ENCODE data around the gene ATRNL1.

ATRNL1 gene

GRCh38 chr10:115761166-115761565 is 668.0 kb downstream of the ATRNL1 start:
- no peak overlapping the region for H4K91ac ChIP-seq (ENCODE audit: low read depth, low read length)
- WGBS (ENCODE audit: extremely low coverage, insufficient coverage, insufficient read length): no CpG with 5 or more reads among the region's 2 CpGs
- H3K27me3 ChIP-seq (ENCODE audit: insufficient read depth, low read length): no peaks in the 10 kb centered on the region
- H2BK12ac ChIP-seq (ENCODE audit: low read length): no peak overlapping the region
- no peak overlapping the region for H3K9ac ChIP-seq (ENCODE audit: low read length)
- H3K18ac ChIP-seq (ENCODE audit: low read length): no peak overlapping the region
- no peak overlapping the region for H3K14ac ChIP-seq (ENCODE audit: low read length)
- no peak overlapping the region for H3K4ac ChIP-seq (ENCODE audit: low read depth, low read length)
- H2AFZ ChIP-seq (ENCODE audit: insufficient read depth, low read length, poor library complexity): no peak overlapping the region
- H2BK5ac ChIP-seq (ENCODE audit: low read depth, low read length, poor library complexity): no peak overlapping the region
- H4K12ac ChIP-seq (ENCODE audit: low read depth, low read length): no peak overlapping the region
- no peak overlapping the region for H3K4me3 ChIP-seq (ENCODE audit: low read depth, low read length)
- no peak for DNase-seq
- no peak overlapping the region for H3K27ac ChIP-seq (ENCODE audit: low read depth, low read length)
- H3K9me3 ChIP-seq (ENCODE audit: insufficient read depth, low read depth, low read length): no peaks in the 10 kb centered on the region
- H3K79me1 ChIP-seq (ENCODE audit: low read length): no peaks in the 10 kb centered on the region
- H3K23ac ChIP-seq (ENCODE audit: low read length): no peak overlapping the region
- no peaks in the 10 kb centered on the region for H3K79me2 ChIP-seq (ENCODE audit: control insufficient read depth, insufficient read depth, low read length, poor library complexity)
- no peak overlapping the region for H2AK5ac ChIP-seq (ENCODE audit: low read length)
- no peaks in the 10 kb centered on the region for H3K36me3 ChIP-seq (ENCODE audit: control insufficient read depth in 1 of 2, insufficient read depth in 2 of 2, low read length in 2 of 2)
- H4K8ac ChIP-seq (ENCODE audit: low read depth, low read length): no peak overlapping the region
- no peaks in the 10 kb centered on the region for H3K4me1 ChIP-seq (ENCODE audit: control insufficient read depth in 1 of 2, insufficient read depth in 2 of 2, low read length in 2 of 2)
- no peak overlapping the region for H3K4me2 ChIP-seq (ENCODE audit: low read length)
- no peak overlapping the region for H2BK120ac ChIP-seq (ENCODE audit: insufficient read depth, low read length, poor library complexity)

- H3K36me3 ChIP-seq (ENCODE audit: control insufficient read depth in 1 of 2, insufficient read depth in 2 of 2, low read length in 2 of 2): no peaks in the 10 kb centered on the region
- no peak overlapping the region for H4K91ac ChIP-seq (ENCODE audit: low read depth, low read length)
- no peak overlapping the region for H3K14ac ChIP-seq (ENCODE audit: low read length)
- H4K12ac ChIP-seq (ENCODE audit: low read depth, low read length): no peak overlapping the region
- H3K4me2 ChIP-seq (ENCODE audit: low read length): no peak overlapping the region
- H2BK12ac ChIP-seq (ENCODE audit: low read length): no peak overlapping the region
- no peak for DNase-seq
- no peak overlapping the region for H2BK5ac ChIP-seq (ENCODE audit: low read depth, low read length, poor library complexity)
- H3K4me3 ChIP-seq (ENCODE audit: low read depth, low read length): no peak overlapping the region
- no peaks in the 10 kb centered on the region for H3K4me1 ChIP-seq (ENCODE audit: control insufficient read depth in 1 of 2, insufficient read depth in 2 of 2, low read length in 2 of 2)
- H3K79me1 ChIP-seq (ENCODE audit: low read length): no peaks in the 10 kb centered on the region
- H3K23ac ChIP-seq (ENCODE audit: low read length): no peak overlapping the region
- H2AFZ ChIP-seq (ENCODE audit: insufficient read depth, low read length, poor library complexity): no peak overlapping the region
- H3K9ac ChIP-seq (ENCODE audit: low read length): no peak overlapping the region
- no peak overlapping the region for H3K18ac ChIP-seq (ENCODE audit: low read length)
- no peak overlapping the region for H3K27ac ChIP-seq (ENCODE audit: low read depth, low read length)
- no peaks in the 10 kb centered on the region for H3K27me3 ChIP-seq (ENCODE audit: insufficient read depth, low read length)
- H3K9me3 ChIP-seq (ENCODE audit: insufficient read depth, low read depth, low read length): no peaks in the 10 kb centered on the region
- H3K79me2 ChIP-seq (ENCODE audit: control insufficient read depth, insufficient read depth, low read length, poor library complexity): no peaks in the 10 kb centered on the region
- no peak overlapping the region for H2BK120ac ChIP-seq (ENCODE audit: insufficient read depth, low read length, poor library complexity)
- no peak overlapping the region for H4K8ac ChIP-seq (ENCODE audit: low read depth, low read length)
- H2AK5ac ChIP-seq (ENCODE audit: low read length): no peak overlapping the region
- H3K4ac ChIP-seq (ENCODE audit: low read depth, low read length): no peak overlapping the region
These were observed 668.9 kb downstream of the ATRNL1 start for GRCh38 chr10:115762029-115762428.

GRCh38 chr10:115771755-115772154 is 678.6 kb downstream of the ATRNL1 start:
- Histone ChIP-seq H3K23ac (ENCODE audit: low read length) (no peak overlapping the region), H3K14ac (ENCODE audit: low read length) (no peak overlapping the region), H3K36me3 (ENCODE audit: control insufficient read depth in 1 of 2, insufficient read depth in 2 of 2, low read length in 2 of 2) (no peaks in the 10 kb centered on the region), H4K12ac (ENCODE audit: low read depth, low read length) (no peak overlapping the region), H3K4me1 (ENCODE audit: control insufficient read depth in 1 of 2, insufficient read depth in 2 of 2, low read length in 2 of 2) (no peaks in the 10 kb centered on the region), H2BK5ac (ENCODE audit: low read depth, low read length, poor library complexity) (no peak overlapping the region), H3K79me1 (ENCODE audit: low read length) (no peaks in the 10 kb centered on the region), H2BK12ac (ENCODE audit: low read length) (no peak overlapping the region), H2BK120ac (ENCODE audit: insufficient read depth, low read length, poor library complexity) (no peak overlapping the region), H3K4me2 (ENCODE audit: low read length) (no peak overlapping the region), H2AK5ac (ENCODE audit: low read length) (no peak overlapping the region), H4K8ac (ENCODE audit: low read depth, low read length) (no peak overlapping the region), H3K79me2 (ENCODE audit: control insufficient read depth, insufficient read depth, low read length, poor library complexity) (no peaks in the 10 kb centered on the region), H3K9me3 (ENCODE audit: insufficient read depth, low read depth, low read length) (no peaks in the 10 kb centered on the region), H3K9ac (ENCODE audit: low read length) (no peak overlapping the region), H4K91ac (ENCODE audit: low read depth, low read length) (no peak overlapping the region), H3K18ac (ENCODE audit: low read length) (no peak overlapping the region), H3K27ac (ENCODE audit: low read depth, low read length) (no peak overlapping the region), H3K4me3 (ENCODE audit: low read depth, low read length) (no peak overlapping the region), H2AFZ (ENCODE audit: insufficient read depth, low read length, poor library complexity) (no peak overlapping the region), H3K27me3 (ENCODE audit: insufficient read depth, low read length) (no peaks in the 10 kb centered on the region), H3K4ac (ENCODE audit: low read depth, low read length) (no peak overlapping the region)
- no peak for DNase-seq

GRCh38 chr10:115772606-115773005 is 679.4 kb downstream of the ATRNL1 start:
- DNase-seq: no peak
- no peak overlapping the region for H2BK12ac ChIP-seq (ENCODE audit: low read length)
- H3K4me3 ChIP-seq (ENCODE audit: low read depth, low read length): no peak overlapping the region
- no peak overlapping the region for H3K14ac ChIP-seq (ENCODE audit: low read length)
- no CpG with 5 or more reads among the region's 1 CpG for WGBS (ENCODE audit: extremely low coverage, insufficient coverage, insufficient read length)
- no peak overlapping the region for H3K27ac ChIP-seq (ENCODE audit: low read depth, low read length)
- H3K9ac ChIP-seq (ENCODE audit: low read length): no peak overlapping the region
- no peaks in the 10 kb centered on the region for H3K79me1 ChIP-seq (ENCODE audit: low read length)
- H3K27me3 ChIP-seq (ENCODE audit: insufficient read depth, low read length): no peaks in the 10 kb centered on the region
- no peak overlapping the region for H3K4ac ChIP-seq (ENCODE audit: low read depth, low read length)
- no peak overlapping the region for H2AK5ac ChIP-seq (ENCODE audit: low read length)
- no peak overlapping the region for H2AFZ ChIP-seq (ENCODE audit: insufficient read depth, low read length, poor library complexity)
- no peak overlapping the region for H3K4me2 ChIP-seq (ENCODE audit: low read length)
- H3K79me2 ChIP-seq (ENCODE audit: control insufficient read depth, insufficient read depth, low read length, poor library complexity): no peaks in the 10 kb centered on the region
- no peak overlapping the region for H3K23ac ChIP-seq (ENCODE audit: low read length)
- H4K12ac ChIP-seq (ENCODE audit: low read depth, low read length): no peak overlapping the region
- H4K8ac ChIP-seq (ENCODE audit: low read depth, low read length): no peak overlapping the region
- H4K91ac ChIP-seq (ENCODE audit: low read depth, low read length): no peak overlapping the region
- H3K4me1 ChIP-seq (ENCODE audit: control insufficient read depth in 1 of 2, insufficient read depth in 2 of 2, low read length in 2 of 2): no peaks in the 10 kb centered on the region
- H2BK5ac ChIP-seq (ENCODE audit: low read depth, low read length, poor library complexity): no peak overlapping the region
- H3K36me3 ChIP-seq (ENCODE audit: control insufficient read depth in 1 of 2, insufficient read depth in 2 of 2, low read length in 2 of 2): no peaks in the 10 kb centered on the region
- H3K18ac ChIP-seq (ENCODE audit: low read length): no peak overlapping the region
- no peaks in the 10 kb centered on the region for H3K9me3 ChIP-seq (ENCODE audit: insufficient read depth, low read depth, low read length)
- H2BK120ac ChIP-seq (ENCODE audit: insufficient read depth, low read length, poor library complexity): no peak overlapping the region

- H3K9me3 ChIP-seq (ENCODE audit: insufficient read depth, low read depth, low read length): no peaks in the 10 kb centered on the region
- H3K36me3 ChIP-seq (ENCODE audit: control insufficient read depth in 1 of 2, insufficient read depth in 2 of 2, low read length in 2 of 2): no peaks in the 10 kb centered on the region
- no peak overlapping the region for H3K23ac ChIP-seq (ENCODE audit: low read length)
- H3K9ac ChIP-seq (ENCODE audit: low read length): no peak overlapping the region
- no peak overlapping the region for H3K4me3 ChIP-seq (ENCODE audit: low read depth, low read length)
- no peak overlapping the region for H4K12ac ChIP-seq (ENCODE audit: low read depth, low read length)
- no peak overlapping the region for H3K4me2 ChIP-seq (ENCODE audit: low read length)
- no peak for DNase-seq
- no peak overlapping the region for H3K18ac ChIP-seq (ENCODE audit: low read length)
- H2BK12ac ChIP-seq (ENCODE audit: low read length): no peak overlapping the region
- no peak overlapping the region for H2AK5ac ChIP-seq (ENCODE audit: low read length)
- H4K91ac ChIP-seq (ENCODE audit: low read depth, low read length): no peak overlapping the region
- no peaks in the 10 kb centered on the region for H3K27me3 ChIP-seq (ENCODE audit: insufficient read depth, low read length)
- H2BK5ac ChIP-seq (ENCODE audit: low read depth, low read length, poor library complexity): no peak overlapping the region
- no peaks in the 10 kb centered on the region for H3K79me1 ChIP-seq (ENCODE audit: low read length)
- no peak overlapping the region for H2BK120ac ChIP-seq (ENCODE audit: insufficient read depth, low read length, poor library complexity)
- WGBS (ENCODE audit: extremely low coverage, insufficient coverage, insufficient read length): no CpG with 5 or more reads among the region's 2 CpGs
- H3K4ac ChIP-seq (ENCODE audit: low read depth, low read length): no peak overlapping the region
- no peaks in the 10 kb centered on the region for H3K4me1 ChIP-seq (ENCODE audit: control insufficient read depth in 1 of 2, insufficient read depth in 2 of 2, low read length in 2 of 2)
- no peak overlapping the region for H2AFZ ChIP-seq (ENCODE audit: insufficient read depth, low read length, poor library complexity)
- no peaks in the 10 kb centered on the region for H3K79me2 ChIP-seq (ENCODE audit: control insufficient read depth, insufficient read depth, low read length, poor library complexity)
- no peak overlapping the region for H3K27ac ChIP-seq (ENCODE audit: low read depth, low read length)
- no peak overlapping the region for H4K8ac ChIP-seq (ENCODE audit: low read depth, low read length)
- no peak overlapping the region for H3K14ac ChIP-seq (ENCODE audit: low read length)
These were observed 680.7 kb downstream of the ATRNL1 start for GRCh38 chr10:115773832-115774231.

Data from trophoblast cell (in vitro differentiated cells and primary cell).